Suppressor macrophage (primary cell): ENCODE measurements around the gene TARS1.
A peak's percentile ranks its signal among the peaks of the same experiment; 100 is the strongest.

ENCODE experiments used
- DNase-seq, 4 experiments: peaks; one replicate each; pipeline ENCODE4 v3.0.0-alpha.2; 2020 to 2022

TARS1 gene

GRCh38 chr5:33439905-33440481, 772 bp upstream of the TARS1 start:
- peak in 2 of 4 experiments; percentile 26 to 30 for DNase-seq

GRCh38 chr5:33441241-33442177, 744 bp downstream of the TARS1 start:
- peak; percentile 64 to 85 (median 76) for DNase-seq

DNA sequence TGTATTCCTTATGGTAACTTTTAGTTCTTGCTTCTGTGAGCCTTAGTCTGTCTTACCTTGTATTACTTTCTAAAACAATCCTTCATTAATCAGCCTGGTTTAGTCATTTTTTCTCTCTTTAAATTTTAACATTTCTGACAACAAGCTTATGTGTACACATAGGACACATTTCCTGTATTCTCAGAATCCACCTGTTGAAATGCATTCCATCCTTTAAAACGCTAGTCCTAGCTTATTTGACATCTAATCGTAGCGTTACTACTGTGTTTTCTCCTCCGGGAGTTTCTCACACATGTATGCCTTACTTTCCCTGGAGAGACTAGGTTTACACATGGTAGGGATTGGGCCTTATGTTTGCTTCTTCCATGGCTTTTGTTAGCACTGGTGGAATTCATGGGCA, 3.8 kb downstream of the TARS1 start:
- no peak for DNase-seq

- DNase-seq, result no peak
Observed at GRCh38 chr5:33445798-33446197, 5.0 kb downstream of the TARS1 start.

GRCh38 chr5:33448118-33448517, 7.4 kb downstream of the TARS1 start:
- DNase-seq, result no peak

DNA sequence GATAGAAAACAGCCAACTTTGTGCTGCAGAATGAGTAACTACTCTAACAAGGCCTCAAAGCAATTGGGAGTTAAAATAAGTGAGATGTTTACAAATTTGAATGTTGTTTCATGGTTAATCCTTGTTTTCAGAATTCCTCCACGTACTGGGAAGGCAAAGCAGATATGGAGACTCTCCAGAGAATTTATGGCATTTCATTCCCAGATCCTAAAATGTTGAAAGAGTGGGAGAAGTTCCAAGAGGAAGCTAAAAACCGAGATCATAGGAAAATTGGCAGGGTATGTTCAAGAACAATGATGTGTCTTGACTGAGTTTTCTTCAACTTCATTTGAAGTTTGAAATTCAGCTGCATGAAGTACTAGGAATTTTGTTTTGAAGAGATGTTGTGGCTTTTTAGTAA, 16.4 kb downstream of the TARS1 start:
- DNase-seq, result no peak

DNA sequence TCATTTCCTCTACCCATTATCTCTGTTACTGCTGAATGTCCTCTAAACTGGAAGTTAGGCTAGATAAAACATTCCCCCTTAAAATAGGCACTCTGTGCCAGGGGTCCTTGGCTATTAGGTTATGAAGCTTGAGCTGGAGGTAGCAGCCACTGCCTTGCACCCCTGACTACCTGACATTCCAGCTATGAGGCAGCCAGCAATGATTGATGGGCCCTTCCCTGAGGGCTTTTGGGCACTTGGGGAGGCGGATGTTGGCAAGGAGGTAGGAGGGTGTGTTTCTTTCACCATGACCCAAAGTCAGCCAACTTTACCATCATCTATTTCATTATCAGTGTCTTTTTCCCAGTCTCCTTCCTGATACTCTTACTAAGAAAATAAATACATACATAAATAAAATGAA, 17.1 kb downstream of the TARS1 start:
- DNase-seq, result no peak

DNA sequence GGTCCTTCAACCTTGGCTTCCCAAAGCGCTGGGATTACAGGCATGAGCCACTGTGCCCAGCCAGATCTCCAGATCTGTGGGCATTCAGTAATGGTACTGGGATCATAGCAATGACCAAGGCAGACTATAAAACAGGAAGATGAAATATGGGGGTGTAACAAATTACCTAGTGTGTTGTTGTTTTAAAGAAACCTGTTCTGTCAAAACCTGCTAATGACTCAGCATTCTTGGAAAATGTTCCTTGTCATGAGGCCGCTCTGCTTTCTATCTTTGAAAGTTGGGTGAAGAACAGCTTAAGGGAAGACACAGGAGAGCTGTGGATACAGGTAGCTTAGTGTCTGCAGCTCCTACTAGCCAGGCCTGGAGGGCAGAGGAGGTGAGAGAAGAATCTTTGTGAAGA, 19.4 kb downstream of the TARS1 start:
- no peak for DNase-seq

- no peak for DNase-seq
Observed at GRCh38 chr5:33462456-33462855, 21.7 kb downstream of the TARS1 start.

- DNase-seq, result peak in 3 of 4 experiments; percentile 6 to 18 (median 15)
Observed at GRCh38 chr5:33465120-33465519, 24.4 kb downstream of the TARS1 start.

- DNase-seq, result no peak
Observed at GRCh38 chr5:33468775-33469435, 28.1 kb downstream of the TARS1 start.

DNA sequence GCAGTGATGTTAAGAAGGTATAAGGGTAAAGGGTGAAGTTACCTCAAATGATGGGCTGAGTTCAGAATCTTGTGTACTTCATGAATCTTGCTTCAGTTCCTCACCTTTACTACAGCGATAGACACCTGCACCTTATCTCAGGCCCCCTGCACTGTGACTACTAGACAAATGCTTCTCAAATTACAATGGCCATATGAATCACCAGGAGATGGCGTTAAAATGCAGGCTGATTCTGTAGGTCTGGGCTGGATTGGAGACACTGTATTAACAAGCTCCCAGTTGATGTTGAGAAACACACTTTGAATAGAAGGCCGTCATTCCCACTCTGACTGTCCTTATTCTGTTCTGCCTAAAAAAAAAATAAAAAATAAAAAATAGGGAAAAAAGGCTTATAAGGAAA, 29.8 kb downstream of the TARS1 start:
- DNase-seq, result peak in 1 of 4 experiments; percentile 3

- no peak for DNase-seq
Observed at GRCh38 chr5:33472805-33473409, 32.1 kb downstream of the TARS1 start.

- DNase-seq, result no peak
Observed at GRCh38 chr5:33474004-33474403, 33.2 kb downstream of the TARS1 start.

DNA sequence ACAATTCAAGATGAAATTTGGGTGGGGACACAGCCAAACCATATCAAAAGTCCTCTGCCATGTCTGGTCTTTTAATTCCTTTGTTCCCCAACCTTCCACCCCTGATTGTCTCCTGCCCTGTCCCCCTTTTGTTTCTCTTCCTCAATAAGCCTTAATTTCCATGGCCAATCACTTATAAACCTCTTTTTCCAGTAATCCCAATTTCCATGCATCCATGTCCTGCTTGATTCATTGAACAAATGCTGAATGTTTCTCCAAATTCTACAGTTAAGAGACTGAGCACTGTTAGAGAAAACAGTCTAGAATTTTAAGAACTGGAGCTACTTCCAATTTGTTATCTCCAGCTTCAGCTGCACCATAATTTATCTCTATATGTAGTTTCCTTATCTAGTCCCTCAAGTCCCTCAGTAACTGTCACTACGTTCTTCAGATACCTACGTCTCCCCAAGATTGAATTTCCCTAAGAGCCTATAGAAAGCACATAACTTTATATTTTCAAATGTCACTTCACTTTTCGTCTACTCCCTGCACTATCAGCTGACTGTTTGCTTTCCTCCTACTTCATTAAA, 34.2 kb downstream of the TARS1 start:
- DNase-seq, result no peak

GRCh38 chr5:33475706-33476105, 34.9 kb downstream of the TARS1 start:
- DNase-seq, result peak in 2 of 4 experiments; percentile 31

GRCh38 chr5:33476992-33477391, 36.2 kb downstream of the TARS1 start:
- no peak for DNase-seq

- no peak for DNase-seq
Observed at GRCh38 chr5:33477816-33478215, 37.1 kb downstream of the TARS1 start.

GRCh38 chr5:33479311-33479710, 38.5 kb downstream of the TARS1 start:
- DNase-seq, result no peak

- DNase-seq, result no peak
Observed at GRCh38 chr5:33480876-33481275, 40.1 kb downstream of the TARS1 start.

GRCh38 chr5:33482335-33482734, 41.6 kb downstream of the TARS1 start:
- no peak for DNase-seq

DNA sequence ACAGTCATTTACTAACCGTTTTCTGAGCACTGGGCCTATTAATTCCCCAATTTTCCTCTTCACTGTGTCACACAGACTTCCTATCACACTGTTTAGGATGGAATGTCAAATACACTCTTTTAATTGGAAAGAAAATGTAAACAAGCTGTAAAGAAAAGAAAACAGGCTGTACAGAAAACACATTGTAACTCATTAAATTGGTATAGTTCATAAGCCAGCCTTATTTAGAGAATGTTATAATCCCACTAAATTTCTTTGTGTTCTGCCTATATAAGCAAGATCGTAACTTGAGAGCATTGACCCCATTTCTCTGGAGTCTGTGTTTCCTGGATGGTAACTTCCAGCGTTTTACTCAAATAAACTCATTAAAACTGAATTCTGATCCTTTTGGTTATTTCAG, 46.5 kb downstream of the TARS1 start:
- no peak for DNase-seq
